ENCODE data around the gene SUPV3L1.

DNA sequence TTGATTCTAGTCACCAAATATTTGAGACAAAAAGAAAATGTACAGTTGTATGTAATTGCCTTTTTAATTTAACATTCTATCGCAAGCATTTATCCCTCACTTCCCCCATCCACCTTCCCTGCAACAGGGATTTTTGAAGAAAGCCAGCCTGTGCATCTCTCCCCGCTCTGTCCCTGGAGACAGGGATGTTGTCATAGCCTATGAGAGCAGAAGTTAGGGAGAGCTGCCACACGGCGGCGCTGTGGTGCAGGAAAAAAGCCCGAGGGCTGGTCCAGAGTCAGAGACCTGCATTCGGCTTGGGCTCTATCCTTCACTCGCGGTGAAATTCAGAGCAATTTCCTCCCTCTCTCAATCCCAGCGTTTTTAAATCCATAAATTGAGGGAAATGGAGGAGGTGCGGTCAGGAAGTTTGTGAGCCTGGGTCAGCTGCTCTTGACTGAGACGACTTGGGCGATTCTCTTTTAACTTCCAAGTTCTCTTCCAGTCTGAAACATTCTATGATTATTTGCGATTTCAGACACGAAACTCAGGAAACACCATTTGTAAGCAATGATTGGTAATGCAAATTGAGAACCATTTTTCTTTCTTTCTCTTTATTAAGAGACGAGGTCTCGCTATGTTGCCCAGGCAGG lies 57.6 kb downstream of the SUPV3L1 start:
- TF ChIP-seq, protein P1, sequence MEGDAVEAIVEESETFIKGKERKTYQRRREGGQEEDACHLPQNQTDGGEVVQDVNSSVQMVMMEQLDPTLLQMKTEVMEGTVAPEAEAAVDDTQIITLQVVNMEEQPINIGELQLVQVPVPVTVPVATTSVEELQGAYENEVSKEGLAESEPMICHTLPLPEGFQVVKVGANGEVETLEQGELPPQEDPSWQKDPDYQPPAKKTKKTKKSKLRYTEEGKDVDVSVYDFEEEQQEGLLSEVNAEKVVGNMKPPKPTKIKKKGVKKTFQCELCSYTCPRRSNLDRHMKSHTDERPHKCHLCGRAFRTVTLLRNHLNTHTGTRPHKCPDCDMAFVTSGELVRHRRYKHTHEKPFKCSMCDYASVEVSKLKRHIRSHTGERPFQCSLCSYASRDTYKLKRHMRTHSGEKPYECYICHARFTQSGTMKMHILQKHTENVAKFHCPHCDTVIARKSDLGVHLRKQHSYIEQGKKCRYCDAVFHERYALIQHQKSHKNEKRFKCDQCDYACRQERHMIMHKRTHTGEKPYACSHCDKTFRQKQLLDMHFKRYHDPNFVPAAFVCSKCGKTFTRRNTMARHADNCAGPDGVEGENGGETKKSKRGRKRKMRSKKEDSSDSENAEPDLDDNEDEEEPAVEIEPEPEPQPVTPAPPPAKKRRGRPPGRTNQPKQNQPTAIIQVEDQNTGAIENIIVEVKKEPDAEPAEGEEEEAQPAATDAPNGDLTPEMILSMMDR (IDR thresholded peaks at IDR 0.05): peak; percentile 82 to 98 (median 92)
- no peak for TF ChIP-seq POLR2A (IDR thresholded peaks at IDR 0.05)

Data from sigmoid colon (tissue), 3 donors.